BLaER1 (cell line): ENCODE results near the gene TGFBRAP1.

Experiments
- H3K27ac ChIP-seq: shearing (Covaris generic); formaldehyde crosslinking; 2 replicates; pipeline ENCODE4 v1.8.1; 2022
- H3K27me3 ChIP-seq: shearing (Covaris generic); formaldehyde crosslinking; 2 replicates; pipeline ENCODE4 v1.8.1; 2022
- H3K36me3 ChIP-seq: shearing (Covaris generic); formaldehyde crosslinking; 2 replicates; pipeline ENCODE4 v1.8.1; 2022
- H3K4me1 ChIP-seq: shearing (Covaris generic); formaldehyde crosslinking; 2 replicates; pipeline ENCODE4 v1.8.1; 2022
- H3K4me2 ChIP-seq: shearing (Covaris generic); formaldehyde crosslinking; 2 replicates; pipeline ENCODE4 v1.8.1; 2022
- H3K4me3 ChIP-seq: shearing (Covaris generic); formaldehyde crosslinking; 2 replicates; pipeline ENCODE4 v1.8.1; 2022
- H3K9ac ChIP-seq: shearing (Covaris generic); formaldehyde crosslinking; 2 replicates; pipeline ENCODE4 v1.8.1; 2022
- H3K9me3 ChIP-seq: shearing (Covaris generic); formaldehyde crosslinking; 2 replicates; pipeline ENCODE4 v1.8.1; 2022
- H4K20me1 ChIP-seq: shearing (Covaris generic); formaldehyde crosslinking; 2 replicates; pipeline ENCODE4 v1.8.1; 2022
- Cebpa-rat ChIP-seq: shearing (Covaris generic); IDR thresholded peaks from 2 replicates; pipeline ENCODE4 v1.8.1; 2022

Gene TGFBRAP1

DNA sequence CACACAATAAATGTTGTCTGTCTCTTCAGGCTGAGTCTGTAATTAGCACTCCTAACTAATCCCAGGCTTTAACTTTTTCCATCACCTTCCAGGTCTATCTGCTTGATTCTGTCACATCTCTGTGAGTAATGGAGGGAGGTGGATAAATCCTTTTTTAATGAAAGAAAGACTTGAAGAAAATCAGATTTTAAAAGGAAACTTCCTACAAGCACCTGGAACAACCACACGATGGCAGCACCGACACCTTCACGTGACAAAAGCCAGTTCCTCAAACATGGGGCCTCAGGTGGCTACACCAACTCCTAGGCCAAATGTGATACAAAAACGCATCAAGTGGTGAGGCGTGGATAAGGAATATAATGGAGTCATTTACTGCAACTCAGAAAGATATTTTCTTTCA is 41.8 kb downstream of the TGFBRAP1 start:
- Histone ChIP-seq H3K27ac (no peak overlapping the region), H3K36me3 (peaks cover 96% of the 10 kb centered on the region), H3K9ac (no peak overlapping the region), H3K9me3 (no peaks in the 10 kb centered on the region), H3K4me3 (no peak overlapping the region), H3K4me2 (no peak overlapping the region), H3K27me3 (no peaks in the 10 kb centered on the region), H4K20me1 (peaks cover 8% of the 10 kb centered on the region), H3K4me1 (no peaks in the 10 kb centered on the region)
- TF ChIP-seq Cebpa-rat, result no peak

- Histone ChIP-seq H3K27me3 (no peaks in the 10 kb centered on the region), H3K4me2 (no peak overlapping the region), H3K9me3 (no peaks in the 10 kb centered on the region), H3K27ac (no peak overlapping the region), H3K4me3 (no peak overlapping the region), H3K9ac (no peak overlapping the region), H3K36me3 (peaks cover 98% of the 10 kb centered on the region), H3K4me1 (peaks cover 15% of the 10 kb centered on the region), H4K20me1 (peaks cover 30% of the 10 kb centered on the region)
- TF ChIP-seq Cebpa-rat, result no peak
Measured at GRCh38 chr2:105283532-105283931, 46.0 kb downstream of the TGFBRAP1 start.

DNA sequence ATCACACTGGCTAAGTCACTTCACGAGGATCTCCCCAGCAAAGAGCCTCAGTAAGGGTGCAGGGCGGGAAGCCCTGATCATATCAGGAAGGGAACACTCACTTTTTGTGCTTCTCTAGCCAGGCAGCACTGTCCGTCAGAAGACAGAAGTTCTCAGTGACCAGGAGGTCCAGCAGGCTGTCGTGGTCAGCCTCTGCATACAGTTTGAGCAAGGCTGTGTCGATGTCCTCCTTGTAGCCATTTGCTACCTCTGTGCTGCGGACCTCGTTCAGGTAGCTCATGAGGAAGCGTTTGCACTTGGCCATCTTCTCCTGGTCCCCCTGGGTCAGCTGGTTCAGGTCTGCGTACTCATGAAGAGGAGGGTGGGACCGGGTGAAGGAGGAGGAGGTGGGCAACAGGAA is 49.3 kb downstream of the TGFBRAP1 start:
- H3K9ac ChIP-seq, result no peak overlapping the region
- peaks cover 30% of the 10 kb centered on the region for H4K20me1 ChIP-seq
- no peak overlapping the region for H3K4me3 ChIP-seq
- no peak overlapping the region for H3K4me2 ChIP-seq
- H3K9me3 ChIP-seq, result no peaks in the 10 kb centered on the region
- H3K36me3 ChIP-seq, result peaks cover 98% of the 10 kb centered on the region
- no peak for TF ChIP-seq Cebpa-rat
- peaks cover 15% of the 10 kb centered on the region for H3K4me1 ChIP-seq
- no peaks in the 10 kb centered on the region for H3K27me3 ChIP-seq
- no peak overlapping the region for H3K27ac ChIP-seq

GRCh38 chr2:105279126-105279525 is 50.4 kb downstream of the TGFBRAP1 start:
- H3K4me1 ChIP-seq, result peaks cover 15% of the 10 kb centered on the region
- H3K9ac ChIP-seq, result no peak overlapping the region
- H3K9me3 ChIP-seq, result no peaks in the 10 kb centered on the region
- peaks cover 98% of the 10 kb centered on the region for H3K36me3 ChIP-seq
- H3K27ac ChIP-seq, result no peak overlapping the region
- H3K4me2 ChIP-seq, result no peak overlapping the region
- no peaks in the 10 kb centered on the region for H3K27me3 ChIP-seq
- peaks cover 29% of the 10 kb centered on the region for H4K20me1 ChIP-seq
- no peak overlapping the region for H3K4me3 ChIP-seq
- no peak for TF ChIP-seq Cebpa-rat

GRCh38 chr2:105278654-105279053 is 50.9 kb downstream of the TGFBRAP1 start:
- Histone ChIP-seq H3K4me1 (peaks cover 15% of the 10 kb centered on the region), H3K9me3 (no peaks in the 10 kb centered on the region), H3K9ac (no peak overlapping the region), H3K36me3 (peaks cover 98% of the 10 kb centered on the region), H3K4me3 (no peak overlapping the region), H3K4me2 (no peak overlapping the region), H3K27me3 (no peaks in the 10 kb centered on the region), H4K20me1 (peaks cover 25% of the 10 kb centered on the region), H3K27ac (no peak overlapping the region)
- TF ChIP-seq Cebpa-rat, result no peak

- peaks cover 98% of the 10 kb centered on the region for H3K36me3 ChIP-seq
- H3K27me3 ChIP-seq, result no peaks in the 10 kb centered on the region
- no peaks in the 10 kb centered on the region for H3K4me1 ChIP-seq
- TF ChIP-seq Cebpa-rat, result no peak
- H4K20me1 ChIP-seq, result no peaks in the 10 kb centered on the region
- no peak overlapping the region for H3K4me2 ChIP-seq
- H3K4me3 ChIP-seq, result no peak overlapping the region
- no peak overlapping the region for H3K9ac ChIP-seq
- no peak overlapping the region for H3K27ac ChIP-seq
- no peaks in the 10 kb centered on the region for H3K9me3 ChIP-seq
Measured at GRCh38 chr2:105274046-105274445, 55.5 kb downstream of the TGFBRAP1 start.

GRCh38 chr2:105272176-105272575 is 57.4 kb downstream of the TGFBRAP1 start:
- Histone ChIP-seq H3K36me3 (peaks cover 98% of the 10 kb centered on the region), H3K4me3 (no peak overlapping the region), H3K4me1 (no peaks in the 10 kb centered on the region), H3K27ac (no peak overlapping the region), H3K4me2 (no peak overlapping the region), H3K9ac (no peak overlapping the region), H3K27me3 (no peaks in the 10 kb centered on the region), H4K20me1 (no peaks in the 10 kb centered on the region), H3K9me3 (no peaks in the 10 kb centered on the region)
- no peak for TF ChIP-seq Cebpa-rat

GRCh38 chr2:105271393-105272045 is 58.0 kb downstream of the TGFBRAP1 start:
- no peaks in the 10 kb centered on the region for H4K20me1 ChIP-seq
- no peaks in the 10 kb centered on the region for H3K27me3 ChIP-seq
- H3K4me1 ChIP-seq, result no peaks in the 10 kb centered on the region
- no peak overlapping the region for H3K9ac ChIP-seq
- H3K9me3 ChIP-seq, result no peaks in the 10 kb centered on the region
- H3K4me3 ChIP-seq, result no peak overlapping the region
- TF ChIP-seq Cebpa-rat, result no peak
- H3K4me2 ChIP-seq, result no peak overlapping the region
- H3K36me3 ChIP-seq, result peaks cover 98% of the 10 kb centered on the region
- H3K27ac ChIP-seq, result no peak overlapping the region

DNA sequence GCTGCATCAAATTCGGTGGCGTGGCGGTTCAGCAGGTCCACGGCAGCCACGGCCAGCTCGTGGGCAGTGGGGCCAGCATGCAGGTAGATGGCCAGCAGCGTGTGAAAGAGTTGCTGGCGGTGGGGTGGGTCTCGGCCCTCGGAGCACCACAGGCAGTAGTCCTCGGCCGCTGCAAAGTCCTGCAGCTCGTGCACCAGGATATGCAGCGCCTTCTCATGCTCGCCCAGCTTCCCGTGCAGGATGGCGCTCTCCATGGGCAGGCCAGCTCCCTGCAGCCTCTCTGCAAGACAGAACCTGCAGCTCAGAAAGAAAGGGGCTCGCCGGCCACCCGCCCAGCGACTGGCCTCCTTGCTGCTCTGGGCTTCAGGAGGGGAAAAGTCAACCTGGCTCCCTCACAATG is 60.1 kb downstream of the TGFBRAP1 start:
- Histone ChIP-seq H3K4me3 (no peak overlapping the region), H4K20me1 (0 out of 2 replicates have a peak, but pooled peaks cover 5% of the 10 kb centered on the region), H3K9me3 (no peaks in the 10 kb centered on the region), H3K9ac (no peak overlapping the region), H3K36me3 (peaks cover 93% of the 10 kb centered on the region), H3K27ac (no peak overlapping the region), H3K27me3 (no peaks in the 10 kb centered on the region), H3K4me2 (no peak overlapping the region), H3K4me1 (no peaks in the 10 kb centered on the region)
- TF ChIP-seq Cebpa-rat, result no peak

GRCh38 chr2:105262651-105263091 is 66.9 kb downstream of the TGFBRAP1 start:
- H3K4me2 ChIP-seq, result no peak overlapping the region
- H3K9me3 ChIP-seq, result no peaks in the 10 kb centered on the region
- no peaks in the 10 kb centered on the region for H3K4me1 ChIP-seq
- TF ChIP-seq Cebpa-rat, result no peak
- no peak overlapping the region for H3K27ac ChIP-seq
- 0 out of 2 replicates have a peak, but pooled peaks cover 5% of the 10 kb centered on the region for H4K20me1 ChIP-seq
- no peak overlapping the region for H3K4me3 ChIP-seq
- H3K27me3 ChIP-seq, result no peaks in the 10 kb centered on the region
- H3K9ac ChIP-seq, result no peak overlapping the region
- peaks cover 45% of the 10 kb centered on the region for H3K36me3 ChIP-seq
